NCI-H2227 (cell line): ENCODE data around the gene STXBP4.

ENCODE experiments used
- DNase-seq: peaks from one replicate; lab custom pipeline; 2025; ENCODE audit not compliant: unreplicated experiment; lab: John Stamatoyannopoulos, UW

The STXBP4 gene

GRCh38 chr17:55219459-55219858, 250.9 kb downstream of the STXBP4 start:
- no peak for DNase-seq

GRCh38 chr17:55219934-55220333, 251.4 kb downstream of the STXBP4 start:
- DNase-seq = no peak
